GM23338 (cell line): ENCODE results near the gene ASPG. TPM values are rescaled to one million over a fixed set of nuclear protein-coding genes. Genes with fewer than 3 reads are reported as not detected.

Source experiments
- ATAC-seq: fragments of 200-7000 bp; cut with Tn5 transposase; 3 replicates; pipeline ENCODE4 v1.9.1; 2020
- DNase-seq: peaks from one replicate; pipeline ENCODE4 v3.0.0-alpha.2; 2015; ENCODE audit warnings: low spot score
- H2AFZ ChIP-seq: fragments of 200-600 bp; sonication (generic); 2 replicates; pipeline ENCODE4 v1.8.0; 2016; ENCODE audit warnings: antibody characterized with exemption, mild to moderate bottlenecking, moderate library complexity
- H3F3A ChIP-seq: fragments of 200-600 bp; sonication (generic); replicated peaks from 2 replicates; pipeline ENCODE4 v1.8.0; 2017; ENCODE audit warnings: antibody characterized with exemption, mixed run types, low read depth
- H3K27ac ChIP-seq: fragments of 200-600 bp; sonication (generic); 2 replicates; pipeline ENCODE4 v1.6.1; 2016; ENCODE audit warnings: low read depth
- H3K27me3 ChIP-seq: fragments of 200-600 bp; sonication (generic); 2 replicates; pipeline ENCODE4 v1.8.0; 2016; ENCODE audit warnings: mild to moderate bottlenecking, mixed run types, moderate library complexity; ENCODE audit not compliant: insufficient read depth
- H3K36me3 ChIP-seq: fragments of 200-600 bp; sonication (generic); 2 replicates; pipeline ENCODE4 v1.8.0; 2016; ENCODE audit warnings: mild to moderate bottlenecking; ENCODE audit not compliant: insufficient read depth
- H3K4me1 ChIP-seq: fragments of 200-600 bp; sonication (generic); 2 replicates; pipeline ENCODE4 v1.8.0; 2016; ENCODE audit warnings: mild to moderate bottlenecking, moderate library complexity; ENCODE audit not compliant: insufficient read depth
- H3K4me2 ChIP-seq: fragments of 200-600 bp; sonication (generic); 2 replicates; pipeline ENCODE4 v1.7.1; 2017; ENCODE audit warnings: mixed run types
- H3K4me3 ChIP-seq: fragments of 200-600 bp; sonication (generic); 2 replicates; pipeline ENCODE4 v1.6.1; 2016; ENCODE audit warnings: mixed run types
- H3K79me2 ChIP-seq: fragments of 200-600 bp; sonication (generic); replicated peaks from 2 replicates; pipeline ENCODE4 v1.8.0; 2017; ENCODE audit warnings: mild to moderate bottlenecking; ENCODE audit not compliant: insufficient read depth
- H3K9me2 ChIP-seq: fragments of 200-600 bp; sonication (generic); 2 replicates; pipeline ENCODE4 v1.8.0; 2017; ENCODE audit not compliant: insufficient read depth
- H4K20me1 ChIP-seq: fragments of 200-600 bp; sonication (generic); replicated peaks from 2 replicates; pipeline ENCODE4 v1.8.0; 2017; ENCODE audit warnings: mild to moderate bottlenecking; ENCODE audit not compliant: insufficient read depth
- H3K27ac Mint-ChIP-seq: 2 replicates; pipeline ENCODE4 v1.8.0; 2020; ENCODE audit warnings: inconsistent platforms, mild to moderate bottlenecking, moderate library complexity, mixed read lengths
- H3K27me3 Mint-ChIP-seq: 3 replicates; pipeline ENCODE4 v1.8.0; 2022; ENCODE audit warnings: low read depth, mild to moderate bottlenecking, moderate library complexity, mixed read lengths, inconsistent platforms; ENCODE audit not compliant: insufficient read depth, poor library complexity
- H3K36me3 Mint-ChIP-seq: 3 replicates; pipeline ENCODE4 v1.8.0; 2021; ENCODE audit warnings: low read depth, mild to moderate bottlenecking, inconsistent platforms, moderate library complexity, mixed read lengths
- H3K4me1 Mint-ChIP-seq: 3 replicates; pipeline ENCODE4 v1.8.0; 2020; ENCODE audit warnings: mild to moderate bottlenecking, inconsistent platforms, mixed read lengths
- H3K4me3 Mint-ChIP-seq: 3 replicates; pipeline ENCODE4 v1.8.0; 2021; ENCODE audit warnings: moderate library complexity, mild to moderate bottlenecking, inconsistent platforms, mixed read lengths
- H3K9me3 Mint-ChIP-seq: 3 replicates; pipeline ENCODE4 v1.8.0; 2020; ENCODE audit warnings: moderate library complexity, mild to moderate bottlenecking, inconsistent platforms, mixed read lengths
- CREB1 ChIP-seq: fragments of 250-450 bp; sonication (Bioruptor Pico); IDR thresholded peaks from 2 replicates; pipeline ENCODE4 v1.5.0; 2020; ENCODE audit warnings: low read depth, mild to moderate bottlenecking, moderate library complexity
- EZH2 ChIP-seq: fragments of 200-600 bp; sonication (generic); IDR thresholded peaks from one replicate; pipeline ENCODE4 v1.8.0; 2017; ENCODE audit warnings: antibody characterized with exemption, mild to moderate bottlenecking, low read depth; ENCODE audit not compliant: unreplicated experiment
- EZH2phosphoT487 ChIP-seq: fragments of 200-600 bp; sonication (generic); IDR thresholded peaks from one replicate; pipeline ENCODE4 v1.8.1; 2018; ENCODE audit warnings: antibody characterized with exemption; ENCODE audit not compliant: unreplicated experiment
- JUNB ChIP-seq: IDR thresholded peaks from one replicate; pipeline ENCODE4 v1.6.1; 2016; ENCODE audit warnings: antibody characterized with exemption; ENCODE audit not compliant: unreplicated experiment
- NANOG ChIP-seq: IDR thresholded peaks from 2 replicates; pipeline ENCODE4 v1.6.1; 2016; ENCODE audit warnings: antibody characterized with exemption, borderline replicate concordance
- POLR2AphosphoS5 ChIP-seq: IDR thresholded peaks from 2 replicates; pipeline ENCODE4 v1.6.1; 2016; ENCODE audit warnings: antibody characterized with exemption, low read depth
- REST ChIP-seq: IDR thresholded peaks from one replicate; pipeline ENCODE4 v1.6.1; 2018; ENCODE audit warnings: antibody characterized with exemption; ENCODE audit not compliant: unreplicated experiment
- STAT1 ChIP-seq: IDR thresholded peaks from one replicate; pipeline ENCODE4 v1.6.1; 2016; ENCODE audit warnings: antibody characterized with exemption; ENCODE audit not compliant: unreplicated experiment
- ZNF114 ChIP-seq: fragments of 250-450 bp; sonication (Bioruptor Pico); IDR thresholded peaks from 2 replicates; pipeline ENCODE4 v1.5.0; 2020; ENCODE audit warnings: mild to moderate bottlenecking, moderate library complexity
- ZNF331 ChIP-seq: fragments of 250-450 bp; sonication (Bioruptor Pico); IDR thresholded peaks from 2 replicates; pipeline ENCODE4 v1.5.0; 2020; ENCODE audit warnings: low read depth, mild to moderate bottlenecking, moderate library complexity
- ZNF462 ChIP-seq: fragments of 250-450 bp; sonication (Bioruptor Pico); IDR thresholded peaks from 2 replicates; pipeline ENCODE4 v1.5.0; 2020; ENCODE audit warnings: mild to moderate bottlenecking, moderate library complexity
- polyA plus RNA-seq: library from polyadenylated mRNA; unstranded; fragments of >200 nt; fragmentation: Nextera tagmentation; extraction: Ambion mirVana; gene quantifications from 2 replicates; pipeline ENCODE4 v1.2.1, GENCODE V29; 2016
- total RNA-seq: library from RNA; depleted of rRNA; stranded (reverse); fragments of >200 nt; shearing (Covaris generic); gene quantifications from 2 replicates; pipeline ENCODE4 v1.2.3, GENCODE V29; 2014
- TF ChIP-seq, protein P1 (sequence below), 2 experiments: fragments of 200-600 bp in 1 of 2; sonication (generic) in 1 of 2; conservative IDR thresholded peaks; 2 replicates each; pipeline versions ENCODE4 v1.5.1 to v1.6.1; 2016 to 2017; ENCODE audit warnings: antibody characterized with exemption in 2 of 2, low read depth in 2 of 2, mild to moderate bottlenecking in 2 of 2, moderate library complexity in 1 of 2
- TF ChIP-seq, protein P2 (sequence below): IDR thresholded peaks from 2 replicates; pipeline ENCODE4 v1.6.1; 2016; ENCODE audit warnings: antibody characterized with exemption

ASPG gene
- total and polyA plus RNA-seq, 2 experiments from 2014 or later: 0.61 to 6.2 TPM

DNA sequence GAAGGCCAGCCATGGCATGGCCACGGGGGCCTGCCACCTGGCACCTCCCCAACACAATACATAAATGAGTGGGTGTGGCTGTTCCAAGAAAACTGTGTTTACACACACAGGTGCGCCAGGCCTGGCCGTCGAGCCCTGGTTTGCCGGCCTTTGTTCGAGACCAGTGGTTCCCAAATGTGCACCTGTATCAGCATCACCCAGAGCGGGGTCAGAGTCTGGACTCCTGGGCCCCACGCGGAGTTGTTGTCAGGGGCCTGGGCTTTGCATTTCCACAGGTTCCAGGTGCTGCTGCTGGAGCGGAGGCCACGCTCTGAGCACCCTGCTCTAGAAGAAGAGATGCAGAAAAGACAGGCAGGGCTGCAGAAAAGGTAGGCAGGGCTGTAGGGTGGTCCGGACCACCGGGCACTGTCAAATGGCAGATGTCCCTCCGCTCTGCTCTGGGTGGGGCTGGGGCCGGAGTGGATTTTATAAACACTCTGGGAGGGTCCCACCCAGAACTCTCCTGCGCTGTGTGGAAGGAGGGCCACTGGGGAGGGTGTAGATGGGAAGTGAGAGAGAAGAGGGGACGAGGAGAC, 4.2 kb upstream of the ASPG start:
- Histone ChIP-seq H3K79me2 (no peaks in the 10 kb centered on the region), H3K27me3 (peaks cover 7% of the 10 kb centered on the region; the same call in 1 of the 2 replicates), H4K20me1 (no peaks in the 10 kb centered on the region), H3K4me3 (no peak overlapping the region), H3K4me2 (no peak overlapping the region), H2AFZ (no peak overlapping the region), H3F3A (no peaks in the 10 kb centered on the region), H3K9me2 (no peaks in the 10 kb centered on the region), H3K27ac (no peak overlapping the region), H3K36me3 (no peaks in the 10 kb centered on the region), H3K4me1 (0 out of 2 replicates have a peak, but pooled peaks cover 3% of the 10 kb centered on the region)
- ATAC-seq: no peak
- Mint-ChIP-seq H3K4me1 (peaks cover 9% of the 10 kb centered on the region), H3K4me3 (no peak overlapping the region), H3K9me3 (no peaks in the 10 kb centered on the region; the same call in 2 of the 3 replicates), H3K36me3 (no peaks in the 10 kb centered on the region; the same call in 2 of the 3 replicates), H3K27me3 (peaks cover 14% of the 10 kb centered on the region), H3K27ac (no peak overlapping the region)
- DNase-seq: no peak
- no peak for TF ChIP-seq EZH2
- no peak for TF ChIP-seq ZNF114 (CRISPR knock-in tag)
- TF ChIP-seq EZH2phosphoT487: no peak
- no peak for TF ChIP-seq STAT1
- no peak for TF ChIP-seq JUNB
- TF ChIP-seq REST: no peak
- no peak for TF ChIP-seq ZNF331 (CRISPR knock-in tag)
- no peak for TF ChIP-seq CREB1 (CRISPR knock-in tag)
- TF ChIP-seq, protein P1, sequence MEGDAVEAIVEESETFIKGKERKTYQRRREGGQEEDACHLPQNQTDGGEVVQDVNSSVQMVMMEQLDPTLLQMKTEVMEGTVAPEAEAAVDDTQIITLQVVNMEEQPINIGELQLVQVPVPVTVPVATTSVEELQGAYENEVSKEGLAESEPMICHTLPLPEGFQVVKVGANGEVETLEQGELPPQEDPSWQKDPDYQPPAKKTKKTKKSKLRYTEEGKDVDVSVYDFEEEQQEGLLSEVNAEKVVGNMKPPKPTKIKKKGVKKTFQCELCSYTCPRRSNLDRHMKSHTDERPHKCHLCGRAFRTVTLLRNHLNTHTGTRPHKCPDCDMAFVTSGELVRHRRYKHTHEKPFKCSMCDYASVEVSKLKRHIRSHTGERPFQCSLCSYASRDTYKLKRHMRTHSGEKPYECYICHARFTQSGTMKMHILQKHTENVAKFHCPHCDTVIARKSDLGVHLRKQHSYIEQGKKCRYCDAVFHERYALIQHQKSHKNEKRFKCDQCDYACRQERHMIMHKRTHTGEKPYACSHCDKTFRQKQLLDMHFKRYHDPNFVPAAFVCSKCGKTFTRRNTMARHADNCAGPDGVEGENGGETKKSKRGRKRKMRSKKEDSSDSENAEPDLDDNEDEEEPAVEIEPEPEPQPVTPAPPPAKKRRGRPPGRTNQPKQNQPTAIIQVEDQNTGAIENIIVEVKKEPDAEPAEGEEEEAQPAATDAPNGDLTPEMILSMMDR (conservative IDR thresholded peaks at IDR 0.05; ENCODE audit: low read depth in 2 of 2): no peak
- TF ChIP-seq ZNF462 (CRISPR knock-in tag): no peak
- TF ChIP-seq POLR2AphosphoS5: no peak
- no peak for TF ChIP-seq NANOG
- TF ChIP-seq, protein P2, sequence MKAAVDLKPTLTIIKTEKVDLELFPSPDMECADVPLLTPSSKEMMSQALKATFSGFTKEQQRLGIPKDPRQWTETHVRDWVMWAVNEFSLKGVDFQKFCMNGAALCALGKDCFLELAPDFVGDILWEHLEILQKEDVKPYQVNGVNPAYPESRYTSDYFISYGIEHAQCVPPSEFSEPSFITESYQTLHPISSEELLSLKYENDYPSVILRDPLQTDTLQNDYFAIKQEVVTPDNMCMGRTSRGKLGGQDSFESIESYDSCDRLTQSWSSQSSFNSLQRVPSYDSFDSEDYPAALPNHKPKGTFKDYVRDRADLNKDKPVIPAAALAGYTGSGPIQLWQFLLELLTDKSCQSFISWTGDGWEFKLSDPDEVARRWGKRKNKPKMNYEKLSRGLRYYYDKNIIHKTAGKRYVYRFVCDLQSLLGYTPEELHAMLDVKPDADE: no peak
